DMS 273 (cell line): Measurements from ENCODE around the gene GIPR.
"Not testable (repeated sequence)": the region's sequence is repeated elsewhere in the genome, so short reads cannot be mapped to it uniquely, and the experiment has no call there.

Source experiments
- DNase-seq: peaks from one replicate; lab custom pipeline; 2025; ENCODE audit not compliant: unreplicated experiment; lab: John Stamatoyannopoulos, UW

Gene GIPR, protein sequence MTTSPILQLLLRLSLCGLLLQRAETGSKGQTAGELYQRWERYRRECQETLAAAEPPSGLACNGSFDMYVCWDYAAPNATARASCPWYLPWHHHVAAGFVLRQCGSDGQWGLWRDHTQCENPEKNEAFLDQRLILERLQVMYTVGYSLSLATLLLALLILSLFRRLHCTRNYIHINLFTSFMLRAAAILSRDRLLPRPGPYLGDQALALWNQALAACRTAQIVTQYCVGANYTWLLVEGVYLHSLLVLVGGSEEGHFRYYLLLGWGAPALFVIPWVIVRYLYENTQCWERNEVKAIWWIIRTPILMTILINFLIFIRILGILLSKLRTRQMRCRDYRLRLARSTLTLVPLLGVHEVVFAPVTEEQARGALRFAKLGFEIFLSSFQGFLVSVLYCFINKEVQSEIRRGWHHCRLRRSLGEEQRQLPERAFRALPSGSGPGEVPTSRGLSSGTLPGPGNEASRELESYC

DNA sequence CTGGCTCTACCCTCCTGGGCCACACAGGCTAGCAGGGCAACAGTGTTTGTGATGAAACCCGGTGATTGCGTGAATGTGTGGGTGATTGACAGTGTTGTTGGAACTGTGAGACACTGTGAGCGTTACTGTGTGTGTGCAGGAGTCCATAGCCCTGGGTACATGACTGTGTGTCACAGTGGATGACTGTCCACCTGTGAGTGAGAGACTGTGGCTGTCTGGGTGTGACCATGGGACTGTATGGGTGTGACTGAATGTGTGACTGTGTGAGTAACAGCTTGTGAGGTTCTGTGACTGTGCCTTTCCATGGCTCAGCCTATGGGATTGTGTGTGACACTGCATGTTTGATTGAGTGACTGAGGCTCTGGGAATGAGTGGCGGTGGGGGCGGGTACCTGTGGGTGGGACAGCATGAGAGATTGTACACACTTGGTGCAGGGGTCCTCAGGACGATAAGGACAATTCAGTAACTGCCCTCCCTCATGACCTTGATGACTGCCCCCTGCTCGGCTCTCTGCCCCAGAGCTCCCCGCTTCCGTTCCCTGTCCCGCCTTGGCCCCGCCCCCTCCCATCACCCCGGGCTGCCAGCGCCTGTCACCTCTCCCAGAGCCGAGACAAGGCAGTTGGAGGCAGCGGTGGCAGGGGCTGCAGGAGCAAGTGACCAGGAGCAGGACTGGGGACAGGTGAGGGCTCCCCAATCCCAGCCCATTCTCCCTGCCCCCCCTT is at the start of gene GIPR:
Gene GIPR, plus strand, starts transcription at position 602 of the 722 bp plus-strand sequence. CDS start 1,300 bp downstream, outside the sequence.
- DNase-seq: peak; percentile 60

DNA sequence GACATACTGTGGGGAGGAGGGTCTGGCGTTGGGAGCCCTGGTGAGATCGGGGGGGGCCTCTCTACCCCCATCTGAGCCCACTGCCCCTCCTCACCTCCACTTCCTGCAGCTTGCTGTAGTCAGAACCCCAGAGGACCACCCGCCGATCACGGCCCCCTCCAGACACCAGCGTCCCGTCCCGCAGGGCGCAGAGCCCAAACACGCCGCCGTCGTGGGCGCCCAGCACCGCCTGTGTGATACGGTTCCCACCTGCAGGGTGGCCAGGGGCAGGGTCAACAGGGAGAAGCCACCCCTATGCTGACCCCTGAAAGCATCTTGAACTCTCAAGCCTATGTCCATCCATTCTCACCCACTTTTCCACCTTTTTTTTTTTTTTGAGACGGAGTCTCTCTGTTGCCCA is 46.6 kb upstream of the GIPR start:
- DNase-seq: no peak

DNA sequence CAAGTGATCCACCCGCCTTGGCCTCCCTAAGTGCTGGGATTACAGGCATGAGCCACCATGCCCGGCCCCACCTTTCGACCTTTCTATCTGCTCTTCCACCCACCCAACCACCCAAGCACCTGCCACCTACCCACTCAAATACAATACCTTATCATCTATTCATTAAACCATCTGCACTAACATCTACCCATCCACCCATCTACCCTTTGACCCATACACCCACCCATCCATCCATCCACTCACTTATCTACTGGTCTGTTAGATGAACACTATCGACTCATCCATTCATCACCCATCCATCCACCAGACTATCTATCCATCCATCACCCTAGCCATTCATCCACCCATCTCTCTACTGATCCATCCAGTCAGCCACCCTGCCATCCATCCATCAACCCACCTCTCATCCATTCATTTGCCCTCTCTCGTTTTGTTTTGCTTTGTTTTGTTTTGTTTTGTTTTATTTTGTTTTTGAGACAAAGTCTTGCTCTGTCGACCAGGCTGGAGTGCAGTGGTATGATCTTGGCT is 46.0 kb upstream of the GIPR start:
- no peak for DNase-seq

DNA sequence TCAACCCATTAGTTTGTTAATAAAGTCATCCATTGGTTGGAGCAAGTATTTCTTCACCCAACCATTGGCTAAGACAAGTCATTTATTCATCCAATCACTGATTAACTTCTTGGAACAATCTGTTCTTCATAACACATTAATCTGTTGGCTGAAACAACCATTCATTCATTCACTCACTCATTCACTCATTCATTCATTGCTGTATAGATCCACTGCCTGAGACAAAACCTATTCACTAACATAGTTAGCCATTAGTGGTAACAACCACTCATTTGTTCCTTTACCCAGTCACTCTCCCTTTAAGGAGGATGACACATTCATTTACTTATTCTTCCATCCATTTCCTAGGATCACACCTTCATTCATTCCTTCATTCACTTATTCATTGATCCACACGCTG is 44.0 kb upstream of the GIPR start:
- no peak for DNase-seq

DNA sequence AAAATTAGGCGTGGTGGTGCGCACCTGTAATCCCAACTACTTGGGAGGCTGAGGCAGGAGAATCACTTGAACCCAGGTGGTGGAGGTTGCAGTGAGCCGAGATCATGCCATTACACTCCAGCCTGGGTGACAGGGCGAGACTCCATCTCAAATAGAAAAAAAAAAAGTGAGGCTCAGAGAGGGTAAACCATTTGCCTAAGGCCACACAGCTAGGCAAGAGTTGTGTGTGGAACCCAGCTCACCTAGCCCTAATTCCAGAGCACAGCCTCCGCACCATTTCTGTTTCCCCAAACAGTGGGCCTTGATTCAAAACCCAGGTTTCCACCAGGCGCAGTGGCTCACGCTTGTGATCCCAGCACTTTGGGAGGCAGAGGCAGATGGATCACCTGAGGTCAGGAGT is 39.8 kb upstream of the GIPR start:
- not testable (repeated sequence) for DNase-seq

DNA sequence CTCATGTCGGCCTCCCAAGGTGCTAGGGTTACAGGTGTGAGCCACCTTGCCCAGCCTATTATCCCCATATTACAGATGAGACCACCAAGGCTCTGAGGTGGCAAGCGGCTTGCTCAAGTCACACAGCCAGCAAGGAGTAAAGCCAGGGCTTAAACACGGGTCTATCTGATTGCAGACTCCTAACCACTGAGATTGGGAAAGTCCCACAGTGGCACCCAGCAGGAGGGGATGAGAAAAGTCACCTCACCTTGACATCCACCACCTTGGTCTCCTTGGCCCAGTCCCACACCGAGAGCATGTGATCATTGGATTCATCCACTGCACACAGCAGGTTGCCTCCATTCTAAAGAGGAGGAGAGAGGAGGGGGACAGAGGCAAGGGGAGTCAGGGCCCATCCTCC is 38.3 kb upstream of the GIPR start:
- DNase-seq: no peak

DNA sequence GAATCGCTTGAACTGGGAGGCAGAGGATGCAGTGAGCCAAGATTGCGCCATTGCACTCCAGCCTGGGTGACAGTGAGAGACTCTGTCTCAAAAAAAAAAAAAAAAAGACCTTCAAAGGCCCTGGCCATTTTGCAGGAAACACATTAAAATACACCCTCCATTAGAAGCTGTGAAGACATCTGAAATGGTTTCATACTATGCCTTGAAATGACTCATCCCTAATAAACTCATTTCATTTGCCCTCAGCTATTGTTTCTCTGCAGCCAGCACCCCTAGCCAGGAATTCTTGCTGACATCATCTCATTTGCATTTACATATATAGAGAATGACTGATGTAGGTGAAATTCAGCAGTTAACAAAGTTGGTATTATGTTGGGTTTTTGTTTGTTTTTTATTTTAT is 37.6 kb upstream of the GIPR start:
- DNase-seq: no peak

DNA sequence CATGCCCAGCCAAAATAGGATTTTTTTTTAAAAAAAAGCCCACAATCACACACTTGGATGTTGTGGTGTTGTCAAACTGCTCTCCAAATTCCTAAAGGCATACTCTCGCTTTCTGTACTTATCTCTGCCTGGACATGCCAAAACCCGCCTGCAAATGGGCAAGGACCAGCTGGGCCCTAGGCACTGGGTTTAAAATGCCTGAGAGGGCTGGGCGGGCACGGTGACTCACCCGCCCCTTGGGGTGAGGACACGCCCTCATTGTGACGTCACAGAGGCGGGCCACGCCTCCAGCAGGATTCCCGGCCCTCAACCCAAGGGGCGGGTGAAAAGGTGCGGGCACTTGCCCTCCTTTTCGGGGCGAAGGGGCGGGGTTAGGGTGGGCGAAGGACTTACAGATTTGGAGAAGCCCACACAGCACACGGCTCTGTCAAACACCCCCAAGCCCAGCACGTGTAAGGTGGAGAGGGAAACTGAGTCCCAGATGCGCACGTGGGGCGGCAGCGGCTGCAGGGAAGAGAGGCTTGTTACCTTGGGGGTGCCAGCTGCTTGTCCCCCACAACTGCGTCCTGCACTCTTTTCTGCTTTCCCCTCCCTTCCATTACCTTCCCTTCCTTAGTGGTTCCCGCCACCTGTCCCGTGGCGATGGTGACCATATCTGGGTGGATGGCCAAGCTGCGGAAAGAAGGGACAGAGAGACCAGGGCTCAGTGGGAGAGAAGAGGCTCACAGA is 35.4 kb upstream of the GIPR start:
- peak; percentile 97 for DNase-seq

DNA sequence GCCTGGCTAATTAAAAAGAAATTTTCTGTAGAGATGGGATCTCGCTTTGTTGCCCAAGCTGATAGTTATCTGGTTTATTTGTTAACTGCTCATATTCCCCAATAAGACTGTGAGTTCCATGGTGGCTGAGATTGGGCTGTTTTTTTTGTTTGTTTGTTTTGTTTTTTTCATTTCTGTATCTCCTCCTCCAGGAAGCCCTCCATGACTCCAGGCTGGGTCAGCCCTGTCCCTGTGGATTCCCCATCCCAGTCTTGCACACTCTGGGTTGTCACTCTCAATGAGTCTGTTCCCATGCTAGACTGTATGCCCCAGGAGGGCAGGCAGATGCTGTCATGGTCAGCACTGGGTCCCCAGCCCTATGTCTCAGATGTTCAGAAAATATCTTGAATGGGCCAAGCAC is 31.7 kb upstream of the GIPR start:
- DNase-seq: no peak

DNA sequence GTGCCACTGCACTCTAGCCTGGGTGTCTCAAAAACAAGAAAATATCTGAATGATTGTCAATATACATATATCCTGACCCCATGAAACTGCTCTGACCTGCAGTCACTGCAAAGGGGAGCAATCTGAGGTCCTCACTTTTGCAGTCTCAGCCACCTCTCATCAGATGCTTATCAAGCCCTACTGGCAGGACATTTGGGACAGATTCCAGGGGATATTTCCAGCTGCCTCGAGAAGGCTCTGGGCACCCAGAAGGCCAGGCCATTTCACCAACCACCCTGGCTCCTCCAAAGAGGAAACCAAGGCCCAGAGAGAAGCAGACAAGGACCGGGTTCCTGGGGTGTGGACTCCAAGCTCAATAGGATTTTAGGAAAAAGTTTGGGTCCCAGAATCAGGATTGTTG is 31.1 kb upstream of the GIPR start:
- DNase-seq: no peak

DNA sequence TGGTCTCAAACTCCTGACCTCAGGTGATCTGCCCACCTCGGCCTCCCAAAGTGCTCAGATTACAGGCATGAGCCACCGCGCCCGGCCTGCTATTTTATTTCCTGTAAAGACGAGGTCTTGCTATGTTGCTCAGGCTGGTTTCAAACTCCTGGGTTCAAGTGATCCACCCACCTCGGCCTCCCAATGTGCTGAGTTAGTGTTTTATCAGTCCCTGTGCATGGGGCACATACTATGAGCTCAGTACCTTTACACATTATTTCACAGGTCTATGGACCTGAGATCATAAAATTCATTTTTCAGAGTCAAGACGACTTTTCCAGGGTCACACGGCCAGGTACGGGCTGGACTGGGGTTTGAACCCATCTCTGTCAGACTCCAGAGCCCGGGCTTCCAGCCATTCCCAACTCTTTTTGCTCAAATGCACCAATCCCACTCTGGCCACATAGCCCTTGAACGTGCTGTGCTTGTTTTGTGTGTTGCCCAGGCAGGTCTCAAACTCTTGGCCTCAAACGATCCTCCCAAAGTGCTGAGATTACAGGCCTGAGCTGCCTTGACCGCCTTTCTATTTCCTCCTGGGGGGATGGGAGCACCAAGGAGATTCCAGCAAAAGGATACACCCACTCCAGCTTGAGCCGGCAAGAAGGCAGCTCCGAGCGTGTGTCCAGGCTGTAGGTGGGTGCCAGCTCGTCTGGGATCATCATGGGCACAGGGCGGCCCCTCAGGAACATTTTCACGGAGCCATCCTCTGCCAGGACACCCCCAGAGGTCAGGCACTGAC is 29.9 kb upstream of the GIPR start:
- DNase-seq: no peak

DNA sequence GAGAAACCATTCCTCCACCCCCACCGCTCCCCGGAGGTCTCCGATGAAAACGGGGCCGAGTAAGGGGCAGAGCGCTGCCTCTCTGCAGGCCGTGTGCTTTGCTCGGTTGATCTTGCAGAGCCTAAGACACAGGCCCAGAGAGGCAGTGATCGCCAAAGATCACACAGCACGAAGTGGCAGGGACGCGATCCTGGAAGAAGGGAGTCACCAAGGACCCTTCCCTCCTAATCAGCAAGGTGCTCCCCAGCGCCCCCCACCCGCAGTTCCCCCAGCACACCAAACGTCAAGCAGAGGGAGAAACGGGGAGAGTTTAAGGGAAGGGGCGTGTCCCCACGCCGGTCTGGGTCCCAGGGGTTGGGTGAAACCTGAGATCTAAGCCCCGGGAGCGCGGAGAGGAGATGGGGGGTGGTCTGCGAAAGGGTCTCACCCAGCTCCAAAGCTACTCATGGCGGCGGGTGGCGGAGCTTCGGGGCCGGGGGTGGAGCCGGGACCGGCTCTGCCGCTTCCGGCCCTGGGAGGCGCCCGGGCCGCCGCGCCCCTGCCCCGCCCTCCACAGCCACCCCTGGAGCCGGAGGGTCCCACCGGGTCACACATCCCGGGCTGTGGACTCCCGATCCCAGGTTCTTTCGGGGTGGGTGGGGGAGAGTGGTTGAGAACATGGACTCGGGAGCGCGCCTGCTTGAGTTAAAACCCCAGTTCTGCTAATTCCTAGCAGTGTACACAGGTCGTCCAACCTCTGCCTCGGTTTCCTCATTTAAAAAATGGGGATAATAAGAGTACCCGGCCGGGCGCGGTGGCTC is 28.9 kb upstream of the GIPR start, which contains the start of gene EML2:
Gene EML2, minus strand, starts transcription at position 468 of the 800 bp plus-strand sequence. Its CDS starts 21 bp downstream, at position 447.
- DNase-seq: peak; percentile 80

DNA sequence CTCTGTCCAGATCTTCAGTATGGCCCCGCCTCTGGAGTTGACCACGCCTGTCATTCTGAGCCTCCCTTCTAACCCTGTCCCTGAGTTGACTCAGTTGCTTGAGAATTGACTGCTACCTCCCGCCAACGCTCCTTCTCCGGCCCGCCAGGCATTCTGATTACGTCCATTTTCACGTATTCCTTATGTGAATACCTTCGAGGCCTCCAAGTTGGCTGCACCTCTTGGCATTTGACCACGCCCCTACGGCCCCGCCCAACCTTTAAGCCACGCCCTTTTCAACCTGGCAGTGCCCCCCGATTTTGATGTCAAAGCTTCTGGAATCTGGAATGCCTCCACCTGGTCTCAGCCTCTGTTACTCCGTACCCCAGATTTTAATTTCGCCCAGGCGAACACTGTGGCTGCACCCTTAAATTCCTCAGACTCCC is 27.2 kb upstream of the GIPR start:
- peak; percentile 58 for DNase-seq

DNA sequence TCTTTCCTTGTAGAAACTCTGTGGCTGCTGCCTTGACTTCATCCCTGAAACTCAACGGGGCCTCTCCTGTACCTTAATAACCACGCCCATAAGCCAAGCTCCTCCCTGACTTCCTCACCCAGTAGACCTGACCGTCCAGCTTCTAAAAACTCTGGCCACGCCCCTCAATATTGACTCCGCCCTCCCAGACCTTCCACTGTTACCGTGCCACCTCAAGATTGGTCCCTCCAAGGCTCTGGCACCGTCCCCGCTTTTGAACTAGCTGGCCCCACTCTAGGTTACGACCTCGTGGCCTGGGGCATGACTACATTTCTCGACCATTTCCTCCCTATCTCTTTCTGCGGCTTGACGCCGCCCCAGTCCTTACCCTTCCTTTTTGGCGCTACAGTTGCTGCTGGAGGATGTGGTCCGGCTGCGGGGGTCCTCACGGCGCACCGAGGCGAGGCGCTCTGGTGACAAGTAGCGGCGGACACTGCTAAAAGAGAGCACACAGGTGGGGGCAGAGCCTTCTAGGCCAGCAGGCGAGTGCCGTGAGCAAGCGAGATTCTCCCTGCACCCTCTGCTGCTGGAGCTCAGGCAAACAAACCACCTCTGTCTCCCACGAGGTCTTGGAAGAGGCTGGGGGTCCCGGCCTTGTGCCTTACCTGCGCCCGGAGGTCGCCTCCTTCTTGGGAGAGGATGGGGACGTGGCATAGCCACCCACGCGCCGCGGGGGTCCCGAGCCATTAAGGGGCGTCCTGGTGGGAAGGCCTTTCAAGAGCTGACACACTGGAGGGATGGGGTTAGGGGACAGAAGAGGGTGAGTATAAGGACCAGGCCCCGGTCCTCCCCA is 26.5 kb upstream of the GIPR start:
- peak; percentile 85 for DNase-seq

DNA sequence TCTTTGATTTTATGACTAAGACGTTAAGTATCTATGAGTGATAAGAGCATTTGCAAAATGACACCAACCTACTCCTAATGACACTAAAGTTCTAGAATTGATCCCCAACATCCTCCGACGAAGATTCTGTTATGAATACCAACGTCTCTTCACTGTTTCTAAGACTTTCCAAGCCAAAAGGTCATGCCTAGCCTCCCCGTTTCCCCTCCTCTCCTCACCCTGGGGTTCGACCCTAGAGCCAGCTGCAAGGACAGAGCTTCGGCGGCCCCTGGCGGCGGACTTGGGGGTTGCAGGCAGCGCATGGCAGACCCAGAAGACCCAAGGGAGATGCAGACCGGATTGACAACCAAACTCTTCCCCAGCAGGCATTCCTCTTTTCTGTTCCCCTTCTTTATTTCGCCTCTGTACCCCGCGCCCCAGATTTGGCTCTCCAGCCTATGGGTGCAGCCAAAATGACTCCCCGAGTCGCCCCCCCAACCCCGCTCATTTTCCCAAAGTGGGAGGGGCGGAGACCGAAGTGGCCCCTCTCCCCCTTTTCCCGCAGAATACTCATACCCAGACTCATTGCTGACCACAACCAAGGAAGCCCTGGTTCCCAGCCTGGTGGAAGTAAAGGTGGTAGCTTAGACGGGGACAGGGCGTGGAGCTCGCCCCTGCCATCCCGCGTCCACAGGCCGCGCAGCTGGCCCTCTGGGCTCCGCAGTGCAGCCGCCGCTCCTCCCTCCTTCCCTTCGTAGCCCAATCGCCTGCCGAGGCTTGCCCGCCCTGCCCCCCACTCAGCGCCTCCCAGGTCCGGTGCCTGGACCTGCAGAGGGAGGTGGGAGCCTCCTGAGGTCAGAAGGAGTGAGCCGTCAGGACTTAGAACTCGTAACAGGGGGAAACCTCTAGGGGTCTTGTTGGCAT is 24.7 kb upstream of the GIPR start:
- peak; percentile 93 for DNase-seq

DNA sequence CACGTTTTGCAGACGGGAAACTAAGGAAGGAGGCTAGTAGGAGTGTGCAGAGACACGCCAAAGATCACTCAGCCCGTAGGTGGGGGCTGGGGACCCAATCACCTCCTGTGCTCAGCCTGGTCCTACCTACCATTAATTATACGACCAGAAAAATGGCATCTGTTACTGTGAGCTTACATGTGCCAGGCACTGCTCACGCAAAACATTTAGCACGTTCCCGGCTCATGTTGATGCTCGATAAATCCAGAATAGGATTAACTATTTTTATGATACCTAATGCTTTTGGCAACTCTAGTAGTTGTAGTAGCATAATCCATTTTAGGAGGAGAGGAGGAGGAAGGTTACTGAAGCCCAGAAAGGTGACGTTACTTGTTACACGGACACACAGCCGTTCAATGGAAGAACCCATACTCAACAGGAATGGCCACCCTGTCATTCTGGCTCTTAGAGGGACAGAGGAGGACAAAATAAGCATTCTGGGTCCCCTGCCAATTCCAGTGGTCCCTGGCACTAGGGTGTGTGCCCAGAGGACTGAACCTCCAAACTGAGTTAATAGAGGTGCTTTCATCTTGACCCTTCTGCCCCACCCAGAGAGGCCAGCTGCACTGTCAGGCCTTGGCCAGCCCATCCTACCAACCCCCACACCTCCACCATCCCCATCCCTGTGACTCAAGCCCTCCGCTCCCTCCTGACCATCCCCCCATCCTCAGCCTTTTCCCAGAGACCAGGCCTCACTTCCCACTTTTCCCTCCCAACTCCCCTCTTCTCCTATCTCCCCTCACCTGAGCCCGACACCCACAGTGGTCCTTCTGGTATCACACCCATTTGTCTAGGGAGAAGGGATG is 23.9 kb upstream of the GIPR start:
- peak; percentile 76 for DNase-seq
